Erythroblast (primary cell): ENCODE results near the gene NDST4.

ENCODE experiments used
- DNase-seq, 2 experiments: peaks; one replicate each; lab custom pipeline; 2025; lab: John Stamatoyannopoulos, UW
- GATA1 ChIP-seq: IDR thresholded peaks from 2 replicates; pipeline ENCODE4 v1.6.1; 2011; ENCODE audit warnings: low read depth, mild to moderate bottlenecking, control low read depth, low read length, moderate library complexity
- POLR2A ChIP-seq: IDR thresholded peaks from 2 replicates; pipeline ENCODE4 v1.6.1; 2011; ENCODE audit warnings: mild to moderate bottlenecking, low read length

NDST4 gene

DNA sequence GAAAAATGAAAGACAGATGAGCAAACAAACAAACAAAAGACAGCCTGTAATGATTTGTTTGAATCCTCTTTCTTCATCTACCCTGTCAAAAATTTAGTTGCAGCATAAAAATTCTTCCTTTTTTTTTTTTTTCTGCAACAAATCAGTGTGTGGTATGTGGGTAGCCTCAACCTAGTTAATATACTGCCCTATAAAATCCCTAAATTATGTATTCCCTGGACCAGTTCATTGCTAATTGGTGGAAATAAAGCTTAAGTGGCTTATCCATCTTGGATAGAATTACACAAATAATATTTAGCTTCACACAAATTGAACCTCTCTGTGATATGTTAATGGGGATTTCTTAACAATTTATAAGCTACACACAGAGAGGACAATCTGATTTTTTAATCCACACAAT, 208.4 kb downstream of the NDST4 start:
- TF ChIP-seq POLR2A (no peak), GATA1 (no peak)
- no peak for DNase-seq

DNA sequence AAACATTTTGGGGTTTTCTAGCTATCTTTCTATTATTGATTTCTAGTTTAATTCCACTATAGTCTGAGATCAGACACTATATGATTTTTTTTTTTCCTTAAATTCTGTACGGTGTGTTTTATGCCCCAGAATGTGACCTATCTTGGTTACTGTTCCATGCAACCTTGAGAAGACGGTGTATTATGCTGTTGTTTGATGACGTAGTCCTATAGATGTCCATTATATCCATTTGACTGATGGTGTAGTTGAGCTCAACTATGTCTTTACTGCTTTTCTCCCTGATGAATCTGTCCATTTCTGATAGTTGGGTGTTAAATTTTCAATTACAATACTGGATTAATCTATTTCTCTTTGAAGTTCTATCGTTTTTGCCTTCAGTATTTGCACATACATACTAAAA, 212.5 kb downstream of the NDST4 start:
- no peak for TF ChIP-seq POLR2A
- no peak for TF ChIP-seq GATA1
- no peak for DNase-seq

DNA sequence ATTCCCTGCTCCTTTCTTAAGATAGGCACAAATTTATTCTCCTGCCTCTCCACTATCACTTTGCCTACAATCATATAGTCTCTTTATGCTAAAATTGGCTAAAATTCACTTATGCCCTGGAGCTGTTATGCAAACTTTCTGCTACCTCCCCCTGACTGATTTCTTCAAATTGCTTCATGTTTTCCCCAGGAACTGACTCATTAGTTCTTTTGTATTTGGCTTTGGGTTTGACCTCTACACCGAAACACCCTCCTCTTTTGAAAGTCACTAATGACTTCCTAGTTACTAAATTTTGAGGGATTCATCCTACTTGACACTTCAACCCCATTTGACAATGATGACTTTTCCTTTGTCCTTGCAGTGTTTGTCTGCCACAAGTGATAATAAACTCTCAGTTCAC, 222.6 kb downstream of the NDST4 start:
- no peak for DNase-seq
- no peak for TF ChIP-seq GATA1

DNA sequence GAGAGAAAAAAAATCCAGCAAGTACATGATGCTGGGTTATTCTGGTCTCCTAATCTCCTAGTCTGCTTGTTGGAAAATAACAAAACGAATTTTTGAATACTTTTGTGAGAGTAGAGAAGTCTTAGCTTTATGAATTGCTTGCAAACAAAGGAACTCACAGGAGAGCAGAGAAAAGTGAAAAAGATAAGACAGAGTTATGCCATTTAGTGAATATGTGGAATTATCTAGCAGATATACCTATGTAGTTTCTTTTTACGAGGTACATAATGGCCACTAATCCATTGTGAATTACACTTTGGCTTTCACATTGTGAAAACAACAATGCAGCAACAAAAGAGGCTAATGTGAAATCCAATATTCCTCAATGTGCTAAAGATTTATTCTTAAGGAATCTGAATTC, 226.7 kb downstream of the NDST4 start:
- TF ChIP-seq POLR2A (no peak), GATA1 (no peak)
- no peak for DNase-seq

GRCh38 chr4:114883641-114884040, 229.8 kb downstream of the NDST4 start:
- no peak for DNase-seq
- TF ChIP-seq GATA1 = no peak
- TF ChIP-seq POLR2A = no peak

DNA sequence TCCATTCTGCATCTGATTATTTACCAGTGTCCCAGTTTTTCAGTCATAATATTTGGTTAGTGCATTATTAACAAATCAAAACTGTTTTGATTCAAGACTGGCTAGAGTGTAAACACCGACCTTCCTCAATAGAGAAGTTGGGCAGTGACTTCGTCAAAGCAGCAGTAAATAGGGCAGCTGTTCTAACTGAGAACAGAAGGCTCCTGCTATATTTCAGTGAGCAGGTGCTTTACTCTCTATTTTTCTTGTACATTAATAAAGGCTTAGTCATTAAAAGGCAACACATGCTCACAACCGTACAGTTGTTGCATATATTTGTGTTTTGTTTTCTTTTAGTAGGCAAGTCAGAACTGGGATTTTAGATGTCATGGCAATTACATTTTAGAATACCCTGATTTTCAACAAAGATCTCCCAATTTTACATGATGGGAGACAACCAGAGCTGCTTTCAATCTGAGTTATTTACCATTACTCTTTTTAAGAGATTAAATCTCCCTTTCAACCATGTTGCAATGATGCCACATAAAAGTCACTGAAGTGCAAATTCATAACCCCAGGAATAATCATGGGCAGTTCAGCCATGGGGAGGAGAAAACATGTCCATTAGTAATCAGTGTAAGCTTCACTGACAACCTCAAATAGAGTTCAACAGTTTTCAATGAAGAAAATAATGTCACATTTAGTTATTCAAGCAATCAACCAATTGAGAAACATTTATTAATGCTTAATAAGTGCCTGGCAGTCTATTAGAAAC, 233.3 kb downstream of the NDST4 start:
- no peak for TF ChIP-seq POLR2A
- no peak for TF ChIP-seq GATA1
- no peak for DNase-seq

- TF ChIP-seq POLR2A = no peak
- no peak for TF ChIP-seq GATA1
- DNase-seq = no peak
These were observed 237.8 kb downstream of the NDST4 start for GRCh38 chr4:114875630-114876029.

- no peak for DNase-seq
- TF ChIP-seq GATA1 = no peak
- TF ChIP-seq POLR2A = no peak
These were observed 239.1 kb downstream of the NDST4 start for GRCh38 chr4:114874321-114874720.

DNA sequence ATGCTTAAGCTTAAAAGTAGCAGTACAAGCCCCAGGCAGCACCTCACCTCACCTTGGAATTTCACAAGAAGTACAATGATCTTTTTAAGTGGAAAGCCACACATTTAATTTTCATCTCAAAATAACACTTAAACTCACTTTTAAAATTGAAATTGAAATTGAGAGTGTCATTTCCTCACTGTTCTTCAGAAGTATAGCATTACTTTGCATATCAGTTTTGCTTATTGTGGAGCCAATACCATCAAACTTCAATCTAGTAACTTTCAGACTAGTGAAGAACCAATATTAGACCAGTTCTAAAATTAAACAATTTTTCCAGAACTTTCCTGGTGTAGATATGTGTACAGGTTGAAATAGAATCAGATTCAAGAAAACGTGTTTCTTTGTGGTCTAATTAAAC, 242.4 kb downstream of the NDST4 start:
- no peak for DNase-seq
- TF ChIP-seq GATA1 (no peak), POLR2A (no peak)

GRCh38 chr4:114866901-114867670, 246.3 kb downstream of the NDST4 start:
- TF ChIP-seq GATA1 = no peak
- TF ChIP-seq POLR2A = no peak

GRCh38 chr4:114864060-114864459, 249.4 kb downstream of the NDST4 start:
- TF ChIP-seq POLR2A = no peak
- TF ChIP-seq GATA1 = no peak
- DNase-seq = no peak

More at GRCh38 chr4:114866901-114867670, 246.3 kb downstream of the NDST4 start:
- no peak for DNase-seq

DNA sequence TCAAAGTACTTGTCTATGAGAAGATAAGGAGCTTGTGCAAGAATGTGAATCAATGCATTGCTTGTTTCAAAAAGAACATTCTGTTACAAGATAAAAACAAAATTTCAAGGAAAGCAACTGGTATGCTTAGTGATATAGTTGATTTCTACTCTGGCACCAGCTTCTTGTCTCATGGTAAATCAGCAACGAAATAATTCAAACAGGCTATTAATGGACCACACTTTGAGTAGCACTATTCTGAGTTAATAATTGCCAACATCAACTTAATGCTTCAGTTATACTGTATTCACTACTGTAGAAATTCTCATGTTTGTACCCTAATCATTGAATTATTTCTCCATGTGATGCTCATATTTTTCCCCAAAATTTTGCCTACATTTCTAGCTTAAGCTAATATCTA, 252.6 kb downstream of the NDST4 start:
- TF ChIP-seq GATA1 = no peak
- TF ChIP-seq POLR2A = no peak
- no peak for DNase-seq

- no peak for TF ChIP-seq GATA1
- TF ChIP-seq POLR2A = no peak
- DNase-seq = no peak
These were observed 255.6 kb downstream of the NDST4 start for GRCh38 chr4:114857831-114858230.

DNA sequence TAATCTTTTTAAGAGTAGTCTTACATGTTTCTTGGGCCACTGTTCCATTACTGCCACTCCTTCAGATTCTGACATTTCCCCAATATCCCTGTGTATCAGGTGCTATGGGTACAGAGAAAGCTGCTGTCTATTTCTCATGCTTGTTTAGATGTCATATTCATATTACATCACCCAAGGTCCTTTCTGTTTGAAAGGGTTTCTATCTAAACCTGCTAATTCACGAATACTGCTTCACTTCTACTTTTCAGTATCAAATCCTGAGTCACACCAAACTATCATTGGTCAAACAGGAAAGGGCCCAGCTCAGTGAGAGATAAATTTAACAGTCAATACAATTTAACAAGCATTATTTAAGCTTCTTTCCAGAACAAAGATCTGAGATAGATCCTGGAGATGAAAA, 273.4 kb downstream of the NDST4 start:
- TF ChIP-seq GATA1 (no peak), POLR2A (no peak)

GRCh38 chr4:114830628-114831027, 282.8 kb downstream of the NDST4 start:
- no peak for DNase-seq
- TF ChIP-seq POLR2A (no peak), GATA1 (no peak)

More for the DNA sequence above, 273.4 kb downstream of the NDST4 start:
- DNase-seq = no peak
